HG03280 (cell line): ENCODE results near the gene METAP1D.
"Not testable (repeated sequence)": the region's sequence is repeated elsewhere in the genome, so short reads cannot be mapped to it uniquely, and the experiment has no call there.

Experiments used
- ATAC-seq: cut with Tn5 transposase; IDR thresholded peaks from one replicate; pipeline ENCODE4 v1.9.1; 2021; ENCODE audit warnings: mild to moderate bottlenecking, moderate library complexity; ENCODE audit not compliant: unreplicated experiment

Gene METAP1D

DNA sequence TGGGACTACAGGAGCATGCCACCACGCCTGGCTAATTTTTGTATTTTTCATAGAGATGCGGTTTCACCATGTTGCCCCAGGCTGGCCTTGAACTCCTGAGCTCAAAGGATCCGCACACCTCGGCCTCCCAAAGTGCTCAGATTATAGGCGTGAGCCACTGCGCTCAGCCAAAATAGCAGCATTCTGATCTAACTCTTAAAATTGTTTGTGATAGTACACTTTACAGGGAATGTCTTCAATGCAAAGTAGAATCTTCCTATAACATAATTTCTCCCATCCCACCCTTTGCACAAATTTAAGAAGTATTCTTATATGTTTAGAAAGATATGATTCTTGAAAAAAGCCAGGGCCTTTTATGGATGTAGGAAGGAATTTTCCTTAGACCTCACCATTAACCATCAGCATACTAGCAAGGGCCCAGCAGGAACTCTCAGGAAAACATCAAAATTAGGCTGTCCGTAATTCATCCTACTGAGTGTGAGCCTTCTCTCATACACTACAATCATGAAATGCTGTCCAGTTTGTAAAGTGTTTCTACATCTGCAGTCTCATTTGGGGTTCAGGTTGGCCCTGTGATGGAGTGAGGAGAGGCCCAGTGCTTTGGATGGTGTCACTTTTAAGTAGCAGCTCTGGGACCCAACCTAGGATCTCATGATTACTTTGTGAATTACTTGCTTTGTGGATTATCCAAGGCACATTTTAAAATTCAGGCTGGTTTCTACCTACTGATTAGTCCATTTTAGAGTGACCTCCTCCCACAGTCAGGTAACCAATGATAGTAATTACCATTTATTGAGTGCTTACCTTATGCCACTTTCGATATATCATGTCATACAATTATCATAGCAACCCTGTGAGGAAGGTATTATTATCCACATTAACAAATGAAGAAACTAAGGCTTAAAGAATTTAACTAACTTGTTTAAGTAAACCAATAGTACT, 48.1 kb downstream of the METAP1D start:
- no peak for ATAC-seq

DNA sequence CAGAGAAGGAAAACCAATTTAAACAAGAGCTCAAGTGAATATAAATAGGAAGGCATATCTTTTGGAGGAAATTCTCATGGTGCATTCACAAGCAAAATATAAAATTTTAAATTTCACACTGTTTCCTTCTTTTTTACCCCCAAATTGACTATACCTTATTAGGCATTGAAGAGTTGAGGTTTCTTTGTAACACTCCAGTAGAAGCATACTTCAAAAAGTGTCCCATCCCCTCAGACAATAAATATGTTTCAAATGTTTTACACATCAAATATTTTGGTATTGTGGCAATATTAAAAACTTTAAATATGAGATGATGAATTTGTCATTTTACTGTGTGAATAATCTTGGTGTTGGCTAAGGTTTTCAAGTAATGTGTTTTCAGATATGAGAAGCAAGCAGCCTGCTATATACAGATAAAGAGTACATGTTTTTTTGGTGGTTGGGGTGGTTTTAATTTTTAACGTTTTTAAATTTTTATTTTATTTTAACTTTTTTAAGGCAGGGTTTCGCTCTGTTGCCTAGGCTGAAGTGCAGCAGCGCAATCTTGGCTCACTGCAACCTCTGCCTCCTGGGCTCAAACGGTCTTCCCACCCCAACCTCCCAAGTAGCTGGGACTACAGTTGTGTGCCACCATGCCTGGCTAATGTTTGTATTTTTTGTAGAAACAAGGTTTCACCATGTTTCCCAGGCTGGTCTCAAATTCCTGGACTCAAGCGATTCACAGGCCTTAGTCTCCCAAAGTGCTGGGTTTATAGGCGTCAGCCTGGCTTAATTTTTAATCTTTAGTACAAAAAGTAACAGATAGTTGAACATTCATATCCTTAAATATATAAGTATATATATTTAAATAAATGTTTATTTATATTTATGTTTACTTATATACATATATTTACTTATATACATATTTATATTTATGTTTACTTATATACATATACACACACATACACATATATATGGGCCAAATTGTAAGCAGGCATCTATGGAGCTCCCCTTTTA, 49.1 kb downstream of the METAP1D start:
- ATAC-seq = no peak

DNA sequence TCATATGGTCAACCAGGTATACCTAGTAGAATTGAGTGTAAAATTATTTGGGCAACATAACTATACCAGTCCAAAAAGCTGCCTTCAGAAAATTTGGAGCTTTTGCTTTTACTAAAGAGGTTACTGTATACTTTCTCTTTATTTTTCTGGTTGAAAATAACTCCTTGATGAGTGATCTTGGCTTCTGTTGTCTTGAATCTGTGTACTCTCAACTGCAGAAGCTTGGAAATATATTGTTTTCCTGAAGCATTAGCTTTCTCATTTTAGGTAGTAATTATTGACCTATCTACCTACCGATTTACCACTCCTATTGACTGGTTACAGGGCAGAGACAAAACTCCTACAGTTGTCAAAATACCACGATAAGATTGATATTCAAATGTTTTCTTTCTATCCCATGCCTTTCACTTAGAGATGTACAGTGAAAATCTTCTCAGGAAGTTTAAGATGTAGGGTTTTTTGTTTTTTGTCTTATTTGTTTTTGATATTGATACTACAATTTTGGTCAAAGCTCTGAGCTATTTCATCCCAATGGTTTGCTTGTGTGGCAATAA, 49.9 kb downstream of the METAP1D start:
- no peak for ATAC-seq

DNA sequence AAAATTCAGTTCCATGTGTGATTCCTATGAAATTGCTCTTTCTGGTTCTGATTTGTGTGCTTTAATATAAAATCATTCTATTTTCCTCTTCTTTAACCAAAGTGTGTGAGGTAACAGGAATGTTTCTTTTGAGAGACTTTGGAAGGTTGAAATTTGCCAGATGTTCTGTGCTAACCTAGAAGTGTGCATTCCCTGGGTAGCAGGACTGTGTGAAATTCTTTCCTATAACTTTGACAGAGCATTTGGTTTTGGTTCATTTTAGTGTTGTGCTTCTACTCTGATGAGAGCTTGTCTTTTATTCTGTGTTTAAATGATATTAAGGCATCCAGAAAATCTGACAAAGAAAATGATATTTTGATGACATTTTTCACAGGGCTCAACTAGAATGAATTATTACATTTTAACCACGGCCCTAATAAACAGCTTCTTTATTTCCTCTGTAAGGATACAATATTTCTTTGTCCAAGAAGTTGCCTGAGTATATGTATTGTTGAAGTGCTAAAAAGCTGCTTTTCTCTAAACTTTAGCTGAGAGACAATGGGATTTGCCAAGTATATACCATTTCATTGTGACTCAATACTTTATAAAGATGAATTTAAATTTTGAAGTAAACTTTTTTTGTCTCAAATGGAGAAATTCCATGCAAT, 50.8 kb downstream of the METAP1D start:
- no peak for ATAC-seq

DNA sequence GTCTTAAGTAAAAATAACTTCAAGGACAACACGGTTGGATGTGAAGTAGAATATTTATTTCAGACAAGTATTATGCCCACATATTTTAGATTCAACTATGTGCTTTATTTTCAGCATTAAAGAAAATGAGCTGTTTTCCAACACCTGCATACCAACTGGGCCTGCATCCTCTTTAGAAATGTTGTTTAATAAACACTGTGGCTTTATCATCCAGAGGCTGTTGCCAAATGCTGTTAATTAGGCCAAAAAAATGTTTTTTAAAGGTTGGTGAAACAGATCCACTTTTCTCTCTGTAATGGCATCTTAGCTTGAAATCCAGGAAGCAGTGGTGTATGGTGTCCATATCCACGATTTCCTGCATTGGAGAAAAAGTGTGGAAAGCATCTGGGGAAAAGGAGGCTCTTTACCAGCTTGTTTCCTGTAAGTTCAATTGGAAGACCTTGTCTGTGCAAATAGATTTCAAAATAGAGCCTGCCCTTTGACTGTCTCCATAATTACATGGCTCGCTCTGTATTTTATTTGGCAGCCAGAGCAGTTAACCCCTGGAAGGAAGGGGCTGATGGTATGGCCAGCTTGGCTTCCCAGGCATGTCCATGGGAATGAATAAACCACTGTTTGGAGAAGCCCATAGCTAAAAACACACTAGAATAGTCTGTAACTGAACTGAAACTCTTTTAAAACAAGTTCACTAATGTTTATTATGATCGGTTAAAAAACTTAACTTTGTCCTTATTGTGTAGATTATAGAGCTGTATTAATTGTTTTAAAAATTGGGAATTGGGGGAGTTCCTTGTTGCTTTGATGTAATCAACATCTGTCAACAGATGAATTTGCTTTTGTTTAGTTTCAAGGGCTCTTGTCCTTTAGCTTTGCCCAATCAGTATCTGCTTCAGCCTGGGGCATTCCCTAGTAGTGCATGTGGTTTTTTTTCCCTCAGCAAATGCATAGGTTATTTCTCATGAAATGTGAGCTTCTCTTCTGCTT, 52.5 kb downstream of the METAP1D start:
- ATAC-seq = no peak

DNA sequence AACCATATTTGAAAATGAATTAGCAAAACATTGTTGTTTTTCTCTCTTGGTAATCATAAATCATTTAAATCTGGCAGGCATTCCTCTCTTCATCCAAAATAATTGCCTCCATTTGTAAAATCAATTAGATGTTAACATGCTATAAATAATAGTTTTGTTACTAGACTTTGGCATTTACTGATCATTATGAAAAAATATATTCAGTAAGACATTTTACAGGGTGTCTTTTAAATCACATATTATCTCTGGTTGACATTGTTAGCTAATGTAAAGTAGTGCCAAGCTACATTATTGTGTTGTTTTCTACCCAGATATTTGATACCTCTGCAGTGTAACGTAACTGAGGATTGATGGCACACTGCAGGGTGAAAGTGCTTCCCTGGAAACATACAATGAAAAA, 53.7 kb downstream of the METAP1D start:
- no peak for ATAC-seq

DNA sequence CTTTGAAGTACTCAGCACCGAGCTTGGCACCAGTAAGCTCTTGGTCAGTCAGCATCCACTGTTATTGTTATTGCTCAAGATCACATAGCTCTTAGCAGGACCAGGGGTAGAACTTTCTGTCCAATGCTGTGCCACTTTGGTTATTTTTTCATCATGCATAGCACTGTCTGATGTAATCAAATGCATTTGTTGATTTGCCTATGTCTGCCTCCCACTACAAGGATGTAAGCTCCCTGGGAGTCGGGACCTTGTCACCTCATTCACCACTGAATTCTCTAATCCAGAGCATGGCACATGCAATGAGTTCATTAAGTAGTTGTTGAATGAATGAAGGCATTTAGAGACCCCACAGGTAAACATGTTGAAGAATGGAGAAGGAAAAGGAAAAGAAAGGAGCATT, 56.5 kb downstream of the METAP1D start:
- ATAC-seq = no peak

DNA sequence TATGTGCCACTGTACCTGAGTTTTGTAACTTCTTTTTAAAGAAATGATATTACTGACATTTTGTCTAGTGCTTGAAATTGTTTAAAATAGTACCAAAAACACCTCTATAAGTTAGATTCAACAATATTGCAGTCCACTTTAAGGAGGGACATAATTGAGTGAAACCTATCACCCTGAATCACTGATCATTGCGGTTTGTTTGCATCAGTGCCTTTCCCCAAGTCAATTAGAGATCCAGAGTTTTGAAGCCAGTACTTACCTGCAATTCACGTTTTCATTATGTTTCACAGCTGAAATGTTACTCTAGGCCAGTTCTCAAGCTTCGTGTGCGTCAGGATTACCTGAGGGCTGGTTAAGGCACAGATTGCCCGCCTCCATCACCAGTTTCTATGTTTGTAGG, 58.9 kb downstream of the METAP1D start:
- ATAC-seq = no peak

DNA sequence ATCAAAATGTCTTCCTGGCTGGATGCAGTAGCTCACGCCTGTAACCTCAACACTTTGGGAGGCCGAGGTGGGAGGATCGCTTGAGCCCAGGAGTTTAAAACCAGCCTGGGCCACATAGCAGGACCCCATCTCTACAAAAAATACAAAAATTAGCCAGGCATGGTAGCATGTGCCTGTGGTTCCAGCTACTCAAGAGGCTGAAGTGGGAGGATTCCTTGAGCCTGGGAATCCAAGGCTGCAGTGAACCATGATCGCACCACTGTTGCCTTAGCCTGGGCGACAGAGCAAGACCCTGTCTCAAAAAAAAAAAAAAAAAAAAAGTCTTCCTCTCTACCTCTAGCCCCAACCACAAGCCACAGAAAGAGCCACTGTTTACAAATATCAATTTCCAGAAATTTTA, 60.4 kb downstream of the METAP1D start:
- not testable (repeated sequence) for ATAC-seq

DNA sequence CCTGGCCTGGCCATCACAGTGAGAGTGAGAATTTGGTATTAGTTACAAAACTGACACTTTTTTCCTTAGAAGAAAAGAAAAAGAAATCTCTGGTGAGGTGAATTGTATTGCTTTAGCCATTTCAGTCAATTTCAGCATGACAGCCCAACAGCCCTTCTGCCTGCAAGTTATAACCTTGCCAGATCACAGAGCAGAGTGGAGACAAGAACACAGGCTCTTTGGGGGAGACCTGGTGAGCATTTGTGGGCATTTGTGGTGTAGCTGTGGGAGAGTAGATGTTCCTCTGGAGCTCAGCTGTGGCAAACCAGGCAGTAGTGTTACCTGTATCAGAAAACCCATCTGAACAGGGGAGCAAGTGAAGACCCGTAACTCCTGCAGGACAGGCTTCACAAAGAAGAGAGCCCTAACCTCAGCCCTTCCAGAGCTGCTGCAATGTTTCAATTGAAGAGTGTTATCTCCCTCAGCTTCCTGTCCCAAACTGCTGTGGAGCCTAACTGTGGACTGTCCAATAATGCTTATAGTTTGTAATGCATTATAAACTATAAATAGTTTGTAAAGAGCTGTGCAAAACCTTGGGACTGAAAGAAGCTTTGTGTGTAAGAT, 62.8 kb downstream of the METAP1D start:
- no peak for ATAC-seq

DNA sequence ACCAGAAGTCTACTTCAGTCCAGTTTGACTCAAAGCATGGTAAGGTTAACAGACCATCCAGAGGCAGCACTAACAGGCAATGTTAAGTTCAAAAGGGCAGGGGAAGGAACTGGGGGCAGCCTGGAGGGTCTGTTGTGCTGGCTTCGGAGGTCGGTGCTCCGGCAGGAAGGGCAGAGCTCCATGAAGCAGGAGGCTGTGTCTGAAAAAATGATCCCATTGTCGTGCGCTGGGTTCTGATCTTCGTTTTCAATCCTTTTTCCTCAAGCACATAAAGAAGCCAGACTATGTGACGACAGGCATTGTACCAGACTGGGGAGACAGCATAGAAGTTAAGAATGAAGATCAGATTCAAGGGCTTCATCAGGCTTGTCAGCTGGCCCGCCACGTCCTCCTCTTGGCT, 63.7 kb downstream of the METAP1D start:
- no peak for ATAC-seq

DNA sequence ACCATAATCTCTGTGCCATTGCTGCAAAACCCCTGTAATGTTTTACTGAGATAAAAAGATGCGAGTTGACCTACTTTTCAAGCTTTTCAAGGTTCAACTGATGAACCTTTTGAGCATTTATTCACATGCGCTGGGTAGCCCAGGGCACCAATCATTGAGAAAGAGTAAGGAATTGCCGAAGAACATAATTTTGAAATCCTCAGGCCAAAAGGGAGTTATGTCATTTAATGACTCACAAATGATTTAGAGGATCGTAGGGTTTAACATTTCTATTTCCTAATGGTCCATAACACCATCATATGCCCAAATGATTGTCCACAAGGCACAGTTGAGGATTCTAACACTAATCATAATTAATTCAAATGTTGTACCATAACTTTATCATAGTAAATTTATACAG, 65.4 kb downstream of the METAP1D start:
- no peak for ATAC-seq

DNA sequence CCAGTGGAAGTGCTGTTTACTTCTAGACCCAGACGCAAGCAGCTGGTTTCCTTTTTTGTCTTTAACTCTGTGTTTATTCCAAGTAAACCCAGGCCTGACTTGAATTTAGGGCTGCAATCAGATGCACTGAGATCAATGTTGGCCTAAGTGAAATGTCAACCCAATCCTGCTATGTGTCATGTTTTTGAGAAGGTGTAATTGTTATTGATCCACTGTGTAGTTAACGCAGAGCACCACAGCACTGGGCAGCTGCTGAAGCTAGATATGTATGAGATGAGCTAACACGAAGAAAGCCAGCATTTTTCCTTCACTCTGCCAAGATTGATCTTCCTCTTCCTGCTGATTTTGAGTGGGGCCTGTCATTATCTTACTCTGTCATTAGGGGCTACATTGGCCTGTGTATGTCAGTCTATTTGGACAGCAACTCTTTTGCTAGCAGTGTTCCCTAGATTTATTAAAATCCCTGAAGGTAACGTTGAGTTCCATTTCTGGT, 66.7 kb downstream of the METAP1D start:
- ATAC-seq = no peak

DNA sequence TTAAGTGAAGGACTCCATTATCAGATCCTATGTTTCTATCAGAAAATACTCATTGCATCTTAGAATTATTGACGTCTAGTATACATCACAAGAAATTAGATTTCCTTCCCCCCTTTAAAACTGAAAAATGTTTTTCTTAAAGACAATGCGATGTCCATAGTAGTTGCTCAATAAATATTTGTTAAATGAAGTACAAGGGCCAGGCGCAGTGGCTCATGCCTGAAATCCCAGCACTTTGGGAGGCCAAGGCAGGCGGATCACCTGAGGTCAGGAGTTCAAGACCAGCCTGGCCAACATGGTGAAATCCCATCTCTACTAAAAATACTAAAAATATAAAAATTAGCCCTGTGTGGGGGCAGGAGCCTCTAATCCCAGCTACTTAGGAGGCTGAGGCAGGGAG, 68.2 kb downstream of the METAP1D start:
- not testable (repeated sequence) for ATAC-seq

DNA sequence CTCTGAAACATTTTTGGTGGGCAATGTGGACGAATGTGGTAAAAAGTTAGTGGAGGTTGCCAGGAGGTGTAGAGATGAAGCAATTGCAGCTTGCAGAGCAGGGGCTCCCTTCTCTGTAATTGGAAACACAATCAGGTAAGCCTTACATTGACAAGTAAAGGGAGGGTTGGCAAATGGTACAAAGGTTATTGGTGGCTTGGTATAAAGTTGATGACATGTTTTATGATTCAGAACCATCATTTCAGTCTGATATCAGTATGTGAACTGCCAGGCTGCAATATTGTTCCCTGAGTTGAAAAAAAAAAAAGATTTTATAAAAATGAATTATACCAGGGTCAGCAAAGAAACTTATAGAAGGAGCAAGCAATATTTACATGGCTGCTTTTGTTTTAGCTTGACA, 71.2 kb downstream of the METAP1D start:
- ATAC-seq = no peak

DNA sequence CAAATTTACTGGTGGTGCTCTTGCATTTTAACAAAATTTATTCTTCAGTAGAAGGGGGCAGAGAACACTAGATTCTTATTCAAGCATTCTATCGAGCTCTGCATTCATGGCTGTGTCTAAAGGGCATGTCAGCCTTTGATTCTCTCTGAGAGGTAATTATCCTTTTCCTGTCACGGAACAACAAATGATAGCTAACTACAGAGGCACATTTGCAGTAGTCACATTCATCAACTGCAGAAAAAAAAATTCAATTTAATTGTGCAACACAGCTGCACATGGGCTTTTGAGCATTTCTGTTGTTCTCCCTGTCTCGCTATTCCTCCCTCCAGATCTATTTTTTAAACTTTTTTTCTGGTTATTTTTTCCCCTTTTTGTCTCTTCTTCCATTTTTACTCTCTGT, 72.5 kb downstream of the METAP1D start:
- ATAC-seq = no peak

DNA sequence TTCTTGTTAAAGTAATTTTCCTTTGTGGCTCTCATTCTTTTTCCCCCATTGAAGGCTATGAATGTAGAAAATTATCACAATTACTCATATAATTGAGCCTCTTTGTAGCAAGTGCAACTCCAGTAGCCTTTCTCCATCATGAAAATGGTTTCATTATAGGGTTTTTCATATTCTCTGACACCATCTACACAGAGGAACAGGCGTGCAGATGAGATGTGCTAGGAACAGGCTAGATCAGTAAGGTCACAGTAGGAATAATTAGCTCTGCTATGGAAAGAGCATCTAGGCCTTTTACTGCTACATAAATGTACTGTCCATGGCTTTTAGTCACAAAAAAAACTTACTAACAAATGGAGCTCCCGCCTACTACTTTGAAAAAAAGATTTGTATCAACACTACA, 73.0 kb downstream of the METAP1D start:
- ATAC-seq = no peak

DNA sequence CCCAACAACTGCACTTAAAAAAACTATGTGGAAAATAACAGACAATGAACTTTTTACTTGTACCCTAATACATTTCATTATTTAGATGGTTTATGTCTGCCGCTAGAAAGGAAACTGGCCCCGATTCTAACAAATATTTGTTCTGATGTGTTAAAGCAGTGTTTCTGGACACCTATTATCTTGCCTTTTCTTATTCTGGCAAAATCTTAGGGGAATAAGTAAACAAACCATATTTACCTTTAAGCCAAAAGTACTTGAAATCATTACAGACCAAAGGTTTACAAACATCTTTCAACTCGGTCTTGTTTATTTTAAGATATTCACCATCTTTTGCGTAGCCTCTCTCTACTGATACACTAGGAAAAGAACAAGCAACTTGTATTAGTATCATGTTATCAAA, 73.8 kb downstream of the METAP1D start:
- ATAC-seq = no peak

DNA sequence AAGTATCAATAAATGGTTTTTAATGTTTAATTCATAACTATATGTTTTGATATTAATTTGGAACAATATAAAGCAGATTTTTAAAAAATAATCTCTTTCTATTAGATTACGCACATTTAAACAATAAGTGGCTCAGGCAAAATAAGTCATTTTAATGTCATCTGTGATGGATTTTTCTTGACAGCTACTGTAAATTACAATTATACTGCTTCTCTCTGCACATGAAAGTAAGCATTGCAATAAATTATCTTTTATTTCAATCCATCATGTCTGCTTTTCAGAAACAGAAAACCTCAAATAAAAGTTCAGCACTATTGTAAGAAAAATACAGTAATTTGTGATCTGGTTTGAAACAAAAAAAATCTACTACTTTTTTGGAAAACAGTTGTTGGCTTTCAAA, 74.5 kb downstream of the METAP1D start:
- no peak for ATAC-seq
